ENCODE measurements around the gene CFAP299.

CFAP299 gene

DNA sequence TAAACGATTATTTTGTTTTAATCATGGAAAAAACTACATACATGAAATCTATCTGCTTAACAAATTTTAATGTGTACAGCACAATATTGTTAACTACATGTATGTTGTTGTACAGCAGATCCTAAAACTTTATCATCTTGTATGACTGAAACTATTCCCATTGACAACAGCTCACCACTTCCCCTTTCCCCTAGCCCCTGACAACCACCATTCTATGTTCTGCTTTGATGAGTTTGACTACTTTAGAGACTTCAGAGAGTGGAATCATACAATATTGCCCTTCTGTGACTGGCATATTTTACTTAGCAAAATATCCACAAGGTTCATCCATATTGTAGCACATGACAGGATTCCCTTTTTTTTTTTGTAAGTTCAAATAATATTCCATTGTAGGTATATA is 185.9 kb downstream of the CFAP299 start:
- DNase-seq (ENCODE audit: low read depth): no peak

DNA sequence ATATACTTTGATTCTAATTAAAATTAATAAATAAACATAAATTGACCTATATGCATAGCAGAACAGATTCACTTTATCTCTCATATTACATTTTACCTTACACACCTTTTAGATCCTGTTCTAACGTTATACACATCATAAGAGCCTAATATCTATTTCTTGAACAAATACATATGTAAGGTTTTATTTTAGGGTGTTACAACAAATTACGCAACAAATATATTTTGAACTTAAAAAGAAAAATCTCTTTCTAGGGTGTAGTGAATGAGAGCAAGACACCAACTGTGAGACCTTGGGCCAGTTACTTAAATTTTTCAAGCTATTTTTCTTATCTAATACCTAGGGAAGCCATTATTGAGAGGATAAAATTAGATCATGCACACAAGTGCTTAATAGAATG is 191.2 kb downstream of the CFAP299 start:
- DNase-seq (ENCODE audit: low read depth): no peak

DNA sequence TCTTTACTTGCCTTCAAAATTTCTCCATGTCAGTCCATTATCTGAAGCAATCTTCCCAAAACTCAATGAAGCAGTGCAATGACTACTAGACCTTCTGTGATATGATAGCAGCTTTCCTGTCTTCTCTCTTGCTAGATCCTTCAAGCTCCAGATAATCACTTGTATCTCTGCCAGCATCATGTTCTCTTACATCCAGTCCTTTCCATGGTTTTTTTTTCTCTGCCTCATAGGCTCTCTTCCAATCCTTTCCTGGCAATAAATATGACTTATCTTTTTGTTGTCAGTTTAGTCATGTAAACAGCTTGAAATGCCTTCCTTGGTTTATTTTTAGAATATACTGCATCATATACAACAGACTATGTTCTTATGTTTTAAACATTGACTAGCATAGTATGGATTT is 193.5 kb downstream of the CFAP299 start:
- DNase-seq (ENCODE audit: low read depth): no peak

DNA sequence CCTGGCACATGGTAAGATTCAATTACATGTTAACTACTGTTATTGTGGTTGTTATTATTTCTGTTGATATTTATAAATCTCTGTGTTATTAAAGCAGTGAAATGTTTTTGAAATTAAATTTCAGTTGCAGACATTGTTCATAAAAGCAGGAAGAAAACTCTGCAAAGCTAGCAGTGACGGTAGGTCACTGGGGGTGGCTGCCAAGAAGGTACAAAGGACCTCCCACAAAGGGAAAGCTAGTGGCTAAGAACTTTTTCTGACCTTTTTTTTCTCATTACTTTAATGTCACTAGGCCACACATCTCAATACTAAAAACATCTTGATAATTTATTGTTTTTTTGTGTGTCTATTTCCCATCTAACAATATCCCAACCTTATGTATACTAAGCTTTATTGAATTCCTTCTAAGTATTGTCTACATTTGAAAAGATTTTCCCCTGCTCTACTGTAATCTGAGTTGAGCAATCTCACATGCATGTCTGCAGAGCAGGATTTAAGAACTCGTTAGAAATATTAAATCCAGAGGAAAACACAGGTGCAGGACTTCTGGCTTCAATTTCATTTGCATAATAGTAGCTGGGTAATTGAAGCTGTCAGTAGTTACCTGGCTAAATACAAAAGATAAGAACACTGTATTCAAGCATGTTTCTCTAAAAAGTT is 197.3 kb downstream of the CFAP299 start:
- no peak for DNase-seq (ENCODE audit: low read depth)

DNA sequence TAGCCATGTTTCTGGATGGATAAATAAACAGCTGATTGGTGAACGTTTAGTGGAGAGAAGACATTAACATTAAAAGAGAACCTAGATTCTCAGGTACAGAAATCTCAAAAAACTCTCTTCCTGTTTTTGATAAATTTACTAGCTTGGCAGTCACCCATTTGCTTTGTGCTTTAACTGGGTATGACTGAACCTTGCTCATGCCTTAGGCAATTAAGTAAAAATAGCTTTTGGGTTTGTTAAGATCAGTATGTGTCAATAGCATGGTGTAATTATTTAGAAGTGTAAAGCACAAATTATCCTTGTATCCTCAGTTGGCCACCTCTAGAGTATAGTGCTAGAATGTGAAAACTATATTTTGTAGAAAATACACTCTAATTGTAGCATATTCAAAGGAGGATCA is 200.0 kb downstream of the CFAP299 start:
- DNase-seq (ENCODE audit: low read depth): no peak

DNA sequence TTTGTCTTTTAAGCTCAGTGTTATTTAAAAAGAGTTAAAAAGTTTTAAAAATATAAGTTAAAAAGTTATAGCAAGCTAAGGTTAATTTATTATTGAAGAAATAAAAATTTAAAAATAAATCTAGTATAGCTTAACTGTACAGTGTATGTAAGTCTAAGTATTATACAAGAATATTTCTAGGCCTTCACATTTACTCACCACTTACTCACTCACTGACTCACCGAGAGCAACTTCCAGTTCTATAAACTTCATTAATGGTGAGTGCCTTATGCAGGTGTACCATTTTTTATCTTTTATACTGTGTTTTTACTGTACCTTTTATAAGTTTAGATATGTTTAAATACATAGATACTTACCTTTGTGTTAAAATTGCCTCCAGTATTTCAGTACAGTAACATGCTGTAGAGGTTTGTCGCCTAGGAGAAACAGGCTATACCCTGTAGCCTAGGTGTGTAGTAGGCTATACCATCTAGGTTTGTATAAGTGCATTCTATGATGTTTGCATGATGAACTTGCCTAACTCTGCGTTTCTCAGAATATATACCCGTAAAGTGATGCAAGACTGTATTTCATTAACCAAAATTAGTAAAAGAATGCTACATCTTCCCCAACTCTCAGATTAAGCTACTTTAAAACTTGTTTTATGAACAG is 202.9 kb downstream of the CFAP299 start:
- no peak for DNase-seq (ENCODE audit: low read depth)

DNA sequence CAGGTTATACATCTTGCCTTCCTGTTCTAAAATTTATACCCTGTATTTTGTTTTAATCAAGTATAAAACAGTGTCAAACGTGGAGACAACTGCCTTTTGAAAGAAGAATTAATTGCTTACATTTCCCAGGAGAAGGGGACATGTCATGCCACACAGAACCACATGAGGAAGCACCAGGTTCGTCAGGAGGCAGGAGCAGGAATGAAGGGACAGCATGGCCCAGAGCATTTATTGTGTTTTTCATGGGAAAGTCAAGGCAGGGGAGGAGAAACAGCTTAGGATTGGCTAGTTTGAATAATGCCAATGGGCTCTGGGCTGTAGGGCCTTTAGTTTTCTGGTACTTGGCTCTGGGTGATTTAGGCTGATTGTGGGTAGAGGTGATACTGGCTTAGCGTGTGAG is 203.7 kb downstream of the CFAP299 start:
- no peak for DNase-seq (ENCODE audit: low read depth)

DNA sequence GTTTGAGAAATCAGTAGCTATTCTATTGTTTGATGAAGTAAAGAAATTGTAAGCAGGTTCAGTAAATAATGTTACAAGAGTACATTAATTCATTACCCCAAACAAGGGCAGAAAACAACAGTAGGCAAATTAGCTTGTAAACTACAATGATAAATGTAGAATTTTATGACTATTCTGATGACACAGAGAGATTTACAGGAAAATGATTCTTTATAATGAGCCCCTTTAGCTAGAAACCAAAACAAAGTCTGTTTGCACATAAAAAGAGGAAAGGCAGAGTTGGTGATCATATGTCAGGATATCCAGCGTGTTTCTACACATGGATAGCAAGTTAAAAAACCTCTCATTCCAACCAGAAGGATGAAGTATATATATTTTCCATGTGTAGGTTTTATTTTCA is 204.8 kb downstream of the CFAP299 start:
- DNase-seq (ENCODE audit: low read depth): no peak

DNA sequence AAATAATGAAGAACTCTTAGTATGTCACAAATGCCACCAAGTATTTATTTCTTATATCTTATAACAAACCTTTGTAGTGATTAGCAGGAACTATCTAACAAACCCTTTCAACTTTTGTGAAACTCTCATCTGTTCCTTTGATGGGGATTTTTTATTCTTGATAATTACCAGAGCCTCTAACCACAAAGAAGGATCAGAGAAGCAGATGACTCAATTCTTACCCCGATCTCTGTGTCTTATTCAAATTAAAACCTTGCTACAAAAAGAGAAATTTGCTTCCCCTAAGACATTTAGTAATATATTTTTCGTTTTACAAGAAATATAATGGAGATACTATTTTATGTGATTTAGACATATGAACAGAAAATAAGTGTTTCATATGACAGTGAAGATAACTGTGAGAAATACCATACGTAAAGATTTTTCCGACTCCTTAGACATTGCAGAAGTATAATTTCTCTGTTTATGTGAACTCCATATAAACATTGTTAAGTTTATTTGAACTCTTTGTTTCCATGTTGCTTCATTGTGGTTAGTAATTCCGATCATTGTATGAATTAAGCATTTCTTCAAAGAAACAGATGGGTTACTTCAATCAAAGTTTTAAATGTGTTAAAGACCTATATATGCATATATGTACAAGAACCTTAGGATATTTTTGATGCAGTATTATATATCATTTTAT is 205.4 kb downstream of the CFAP299 start:
- no peak for DNase-seq (ENCODE audit: low read depth)

DNA sequence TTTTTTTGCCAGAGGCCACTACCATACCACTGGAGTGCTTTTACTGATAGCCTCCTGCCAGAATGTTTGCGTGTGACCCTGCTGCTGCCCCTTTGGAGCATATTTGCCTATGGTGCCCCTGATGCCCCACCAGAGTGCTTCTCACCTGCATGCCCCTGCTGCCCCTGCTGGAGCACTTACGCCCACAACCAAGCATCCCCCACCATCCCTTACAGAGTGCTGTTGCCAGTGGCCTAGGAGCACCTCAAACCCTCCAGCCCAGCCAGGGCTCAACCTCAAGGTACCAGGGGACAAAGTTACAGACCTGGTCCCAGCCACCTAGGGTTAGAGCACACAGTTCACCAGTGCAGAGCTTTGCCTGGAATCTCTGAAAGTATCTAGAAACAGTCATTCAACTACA is 207.2 kb downstream of the CFAP299 start:
- no peak for DNase-seq (ENCODE audit: low read depth)

DNA sequence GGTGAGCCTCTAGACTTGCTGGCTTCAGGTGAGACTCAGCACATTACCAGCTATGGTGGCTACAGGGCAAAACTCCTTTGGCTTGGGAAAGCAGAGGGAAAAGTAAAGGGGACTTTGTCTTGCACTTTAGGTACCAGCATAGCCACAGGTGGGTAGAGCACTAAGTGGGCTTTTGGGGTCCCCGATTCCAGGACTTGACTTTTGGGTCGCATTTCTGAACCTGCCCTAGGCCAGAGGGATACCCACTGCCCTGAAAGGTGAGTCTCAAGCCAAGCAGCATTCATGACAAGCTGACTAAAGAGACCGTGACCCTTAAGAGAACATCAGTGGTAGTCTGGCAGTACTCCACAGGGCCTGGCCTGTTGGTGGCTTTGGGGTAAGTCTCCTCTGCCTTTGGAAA is 224.8 kb downstream of the CFAP299 start:
- DNase-seq (ENCODE audit: low read depth): no peak

DNA sequence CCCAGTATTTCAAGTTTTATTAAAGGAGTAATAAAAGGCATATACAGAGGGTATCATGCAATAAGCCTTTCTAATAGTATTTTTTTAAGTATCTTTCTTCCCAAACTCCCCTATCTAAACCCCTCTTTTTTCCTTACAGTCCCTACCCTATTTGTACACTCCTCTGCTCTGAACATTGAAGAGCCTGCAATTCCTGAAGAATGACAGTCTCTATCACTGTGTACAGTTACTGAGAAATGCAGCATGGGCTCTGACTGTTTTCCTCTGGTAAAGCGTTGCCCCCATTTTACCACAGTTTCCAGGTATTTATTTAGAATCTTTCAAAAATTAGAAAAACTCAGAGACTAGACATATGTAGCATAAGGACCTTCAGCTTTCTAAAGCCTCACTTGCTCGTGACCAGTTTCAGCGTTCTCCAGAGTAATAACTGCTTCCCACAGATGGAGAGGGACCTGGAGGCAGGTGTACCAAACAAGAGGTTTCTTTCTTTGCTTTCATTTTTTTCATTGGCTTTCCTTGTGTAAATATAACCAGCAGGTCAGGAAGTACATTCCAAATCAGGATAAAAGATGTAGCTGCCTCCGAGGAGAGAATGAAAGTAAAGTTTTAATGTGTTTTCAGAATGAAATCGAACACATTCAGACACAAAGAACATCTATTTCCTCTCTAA is 230.8 kb downstream of the CFAP299 start:
- no peak for DNase-seq (ENCODE audit: low read depth)

DNA sequence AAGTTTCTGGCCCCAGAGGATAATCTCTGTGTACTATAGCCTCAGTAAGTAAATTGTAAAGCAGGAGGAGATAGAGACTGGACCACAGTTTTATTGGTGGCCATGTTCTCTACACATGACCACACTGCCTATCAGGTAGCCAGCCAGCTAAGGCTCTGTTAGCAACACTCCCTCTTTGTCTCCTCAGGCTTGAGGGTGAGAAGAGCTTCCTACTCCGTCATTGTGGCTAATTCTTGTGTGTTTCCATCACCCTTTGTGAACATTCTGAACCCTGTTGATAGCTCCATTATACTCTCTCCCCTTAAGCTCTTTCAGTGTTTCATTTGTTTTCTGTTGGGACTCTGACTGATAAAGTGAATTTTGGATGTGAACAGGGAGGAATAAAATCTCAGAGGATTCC is 233.4 kb downstream of the CFAP299 start:
- no peak for DNase-seq (ENCODE audit: low read depth)

DNA sequence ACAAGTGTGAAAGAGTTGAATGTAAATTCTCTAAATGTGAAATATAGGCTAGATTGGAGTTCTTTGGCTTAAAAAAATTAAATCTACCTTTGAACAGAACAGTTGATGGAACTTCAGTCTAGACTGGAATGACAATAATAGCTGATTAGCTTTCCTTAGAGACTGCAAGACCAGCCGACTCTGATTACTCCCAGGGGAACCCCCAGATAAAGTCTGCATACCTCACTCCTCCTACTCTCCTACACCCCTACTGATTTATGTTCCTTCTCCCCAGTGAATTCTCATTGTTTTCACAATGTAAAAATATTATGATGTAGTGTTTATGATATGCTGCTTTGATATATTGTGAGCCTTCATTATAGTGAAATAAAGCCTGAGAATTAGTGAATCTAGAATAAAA is 241.3 kb downstream of the CFAP299 start:
- no peak for DNase-seq (ENCODE audit: low read depth)

DNA sequence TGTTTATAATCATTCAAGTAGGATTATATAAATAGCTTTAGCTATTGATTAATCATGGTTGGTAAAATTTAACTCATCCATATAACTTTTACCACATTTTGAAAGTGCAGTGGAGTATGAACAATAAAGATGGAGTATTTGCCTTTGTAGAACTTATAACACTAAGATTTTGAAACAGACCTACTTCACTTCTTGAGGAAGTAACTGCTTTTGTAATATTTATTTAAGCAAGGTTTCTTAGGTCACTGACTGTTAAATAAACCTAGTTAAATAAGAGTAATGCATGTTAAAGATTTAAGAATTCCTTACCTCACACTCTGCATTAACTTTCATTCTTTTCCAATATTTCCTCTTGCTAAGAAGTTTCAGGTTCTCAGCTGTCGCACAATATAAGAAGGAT is 242.5 kb downstream of the CFAP299 start:
- DNase-seq (ENCODE audit: low read depth): no peak

DNA sequence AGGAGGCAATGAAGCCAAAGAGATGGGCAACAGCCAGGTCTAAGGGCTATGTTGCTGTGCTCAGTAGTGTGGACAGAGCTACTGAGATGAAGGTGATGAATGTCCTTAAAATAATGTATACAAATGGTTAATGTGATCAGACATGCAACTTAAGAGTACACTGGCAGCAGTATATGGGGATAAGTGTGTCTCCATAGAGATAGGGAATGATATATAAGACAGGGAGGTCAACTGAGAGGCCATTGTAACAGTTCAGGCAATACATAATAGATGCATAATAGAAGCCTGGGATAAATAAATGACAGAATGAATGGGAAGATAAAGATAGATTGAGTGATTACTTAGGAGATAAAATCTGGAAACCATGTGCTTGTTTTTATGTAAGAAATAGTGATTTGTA is 250.0 kb downstream of the CFAP299 start:
- no peak for DNase-seq (ENCODE audit: low read depth)

DNA sequence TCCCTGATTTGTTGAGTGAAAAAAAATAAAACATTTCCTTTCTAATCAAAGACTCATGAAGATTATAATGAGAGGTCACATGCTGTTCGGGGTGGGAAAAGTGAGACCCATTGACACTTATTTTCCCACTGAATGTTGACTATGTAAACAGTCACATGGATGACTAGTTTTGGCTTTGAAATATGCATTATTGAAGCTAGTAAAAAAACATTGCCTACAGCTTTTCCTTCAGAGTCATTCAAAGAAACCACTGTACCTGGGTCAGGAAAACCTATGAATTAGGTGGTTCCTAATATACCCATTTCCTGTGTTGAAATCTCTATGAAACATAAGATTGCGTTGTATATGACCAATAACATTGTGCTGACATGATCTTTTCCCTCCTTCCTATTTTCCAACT is 251.2 kb downstream of the CFAP299 start:
- DNase-seq (ENCODE audit: low read depth): no peak

DNA sequence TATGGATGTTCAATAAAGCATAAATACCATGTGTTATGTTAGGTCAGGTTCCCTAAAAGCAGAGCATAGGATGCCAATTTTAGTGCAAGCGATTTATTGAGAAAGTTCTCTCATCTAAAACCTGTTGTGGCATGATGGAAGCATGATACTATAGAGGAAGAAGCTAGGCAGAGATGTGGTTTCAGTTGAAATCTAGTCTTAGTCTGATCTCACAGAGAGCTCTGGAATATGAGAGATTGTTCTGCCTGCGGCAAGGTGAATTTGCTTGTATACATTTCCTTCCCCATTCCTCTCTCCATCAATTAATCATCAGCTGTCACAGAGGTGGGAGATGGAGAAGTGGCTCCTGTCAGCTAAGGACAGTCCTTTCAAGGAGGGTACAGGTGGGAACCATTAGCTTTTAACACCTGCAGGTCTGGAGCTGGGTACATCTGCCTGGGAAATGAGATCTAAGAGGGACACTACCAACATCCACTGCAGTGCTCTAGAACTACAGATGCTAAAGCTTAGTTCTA is 252.4 kb downstream of the CFAP299 start:
- no peak for DNase-seq (ENCODE audit: low read depth)

DNA sequence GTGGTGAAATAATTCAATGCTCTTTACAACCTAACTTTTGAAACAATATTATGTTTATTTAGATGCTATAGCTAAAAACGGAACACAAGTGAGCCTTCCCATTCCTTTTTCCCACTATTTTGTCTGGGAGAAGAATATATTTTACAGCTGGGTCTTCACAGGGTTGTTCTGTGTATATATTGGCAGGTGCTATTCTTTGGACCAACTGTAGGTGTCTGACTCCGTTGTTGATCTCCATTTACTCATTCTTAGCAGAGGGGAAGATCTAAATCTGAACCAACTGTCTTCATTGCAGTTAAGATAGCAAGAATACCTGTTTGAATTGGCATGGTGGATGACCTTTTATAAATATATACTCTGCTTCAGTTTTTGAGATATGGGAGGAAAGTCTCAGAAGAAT is 257.4 kb downstream of the CFAP299 start:
- no peak for DNase-seq (ENCODE audit: low read depth)

DNA sequence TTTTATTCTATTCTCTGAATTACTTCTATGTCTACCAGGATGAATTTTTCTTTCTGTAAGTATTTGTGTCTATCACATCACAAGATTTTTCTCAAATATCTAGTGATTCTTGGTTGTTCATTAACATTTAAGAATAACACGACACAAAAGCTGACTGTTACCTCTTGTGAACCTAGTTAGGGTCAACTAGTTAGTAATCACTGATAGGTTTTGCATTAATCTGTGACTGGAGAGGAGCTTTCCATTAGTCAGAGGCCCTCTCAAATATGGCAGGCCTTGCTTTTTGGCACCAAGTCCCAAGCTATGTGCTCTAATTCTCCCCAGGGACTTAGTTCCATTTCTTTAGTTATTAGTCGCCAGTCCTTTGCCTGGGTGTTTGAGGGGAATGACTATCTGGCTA is 259.2 kb downstream of the CFAP299 start:
- no peak for DNase-seq (ENCODE audit: low read depth)

DNA sequence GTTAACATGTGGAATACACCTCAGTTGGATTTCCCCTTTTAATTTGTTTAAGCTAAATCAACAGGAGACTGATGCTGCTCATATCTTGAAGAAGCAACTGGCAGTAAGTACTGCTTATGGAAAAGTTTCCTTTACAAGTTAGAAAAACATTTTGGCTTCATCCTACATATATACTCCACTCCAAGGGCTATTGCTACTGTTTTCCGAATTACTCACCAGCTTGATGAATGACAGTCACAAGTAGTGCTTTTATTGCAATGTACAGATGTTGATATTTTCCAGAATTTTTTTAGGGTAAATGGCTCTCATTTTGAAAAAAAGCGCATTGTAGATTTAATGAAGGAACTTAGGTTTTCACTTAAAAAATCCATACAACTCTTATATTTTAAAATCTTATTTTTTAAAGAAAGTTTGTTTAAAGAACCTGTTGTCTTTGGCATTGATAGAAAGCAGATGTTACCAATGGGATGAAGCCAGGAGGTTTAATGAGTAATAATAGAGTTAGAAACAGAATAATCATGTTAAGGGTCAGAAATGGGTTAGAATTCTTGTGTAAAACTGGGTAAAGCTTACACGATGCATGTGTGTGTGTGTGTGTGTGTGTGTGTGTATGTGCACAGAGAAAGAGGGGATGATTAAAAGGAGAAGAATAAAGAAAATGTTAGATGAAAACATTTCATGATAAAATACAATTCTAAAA is 272.9 kb downstream of the CFAP299 start:
- DNase-seq (ENCODE audit: low read depth): no peak

DNA sequence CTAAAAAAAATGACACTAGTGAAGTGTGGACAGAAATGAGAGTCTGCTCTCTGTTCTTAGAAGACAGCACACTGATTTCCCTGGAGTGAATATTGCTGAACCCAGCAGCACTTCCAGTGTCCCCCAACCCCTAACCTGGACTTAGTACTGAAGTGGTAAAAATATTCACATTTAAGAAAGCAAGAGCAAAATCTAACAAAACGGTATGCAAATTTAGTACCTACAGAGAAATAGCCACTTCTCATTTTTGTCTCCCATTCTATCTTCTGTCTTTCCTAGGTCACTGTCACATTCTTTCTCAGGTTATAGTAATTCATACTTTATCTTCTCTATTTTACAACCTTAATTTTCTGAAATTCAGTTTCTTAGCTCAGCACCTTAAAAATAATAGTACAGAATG is 274.7 kb downstream of the CFAP299 start:
- DNase-seq (ENCODE audit: low read depth): no peak
